ENCODE results near the gene COL2A1. TPM values are rescaled to one million over a fixed set of nuclear protein-coding genes. Genes with fewer than 3 reads are reported as not detected.

COL2A1 gene
- total RNA-seq, 1 donor from 2014 or later, result not detected

- intact Hi-C loops (cut with micrococcal nuclease), result loop anchor here (1.0 kb wide), 4 partner anchors 14 to 234 kb away; partner anchors contain the start of genes TMEM106C and VDR
These were observed 54.6 kb downstream of the COL2A1 start for GRCh38 chr12:47949441-47950341.

- intact Hi-C loops (cut with micrococcal nuclease), result no loop called here
These were observed 56.9 kb downstream of the COL2A1 start for GRCh38 chr12:47947341-47947740.

GRCh38 chr12:47946413-47947323 lies 57.6 kb downstream of the COL2A1 start:
- intact Hi-C loops (cut with micrococcal nuclease), result no loop called here

GRCh38 chr12:47945341-47945728 lies 58.9 kb downstream of the COL2A1 start:
- intact Hi-C loops (cut with micrococcal nuclease), result no loop called here

- intact Hi-C loops (cut with micrococcal nuclease), result no loop called here
These were observed 59.5 kb downstream of the COL2A1 start for GRCh38 chr12:47944685-47945340.

- intact Hi-C loops (cut with micrococcal nuclease), result no loop called here
These were observed 60.5 kb downstream of the COL2A1 start for GRCh38 chr12:47943623-47944340.

- intact Hi-C loops (cut with micrococcal nuclease), result loop anchor here (1.0 kb wide), 2 partner anchors 223 to 247 kb away; no protein-coding TSS in a partner anchor
These were observed 61.6 kb downstream of the COL2A1 start for GRCh38 chr12:47942614-47943225.

- intact Hi-C loops (cut with micrococcal nuclease), result loop anchor here (1.0 kb wide), 2 partner anchors 223 to 247 kb away; no protein-coding TSS in a partner anchor
These were observed 62.2 kb downstream of the COL2A1 start for GRCh38 chr12:47941871-47942613.

GRCh38 chr12:47941475-47941780 lies 62.8 kb downstream of the COL2A1 start:
- intact Hi-C loops (cut with micrococcal nuclease), result no loop called here

- intact Hi-C loops (cut with micrococcal nuclease), result no loop called here
These were observed 63.4 kb downstream of the COL2A1 start for GRCh38 chr12:47940773-47941474.

- intact Hi-C loops (cut with micrococcal nuclease), result no loop called here
These were observed 65.2 kb downstream of the COL2A1 start for GRCh38 chr12:47939009-47939601.

GRCh38 chr12:47938594-47938993 lies 65.7 kb downstream of the COL2A1 start:
- intact Hi-C loops (cut with micrococcal nuclease), result no loop called here

GRCh38 chr12:47938093-47938492 lies 66.2 kb downstream of the COL2A1 start:
- intact Hi-C loops (cut with micrococcal nuclease), result no loop called here

GRCh38 chr12:47935184-47935583 lies 69.1 kb downstream of the COL2A1 start:
- intact Hi-C loops (cut with micrococcal nuclease), result no loop called here

- intact Hi-C loops (cut with micrococcal nuclease), result no loop called here
These were observed 73.1 kb downstream of the COL2A1 start for GRCh38 chr12:47931187-47931586.

GRCh38 chr12:47930634-47931033 lies 73.6 kb downstream of the COL2A1 start:
- intact Hi-C loops (cut with micrococcal nuclease), result no loop called here

GRCh38 chr12:47927346-47927745 lies 76.9 kb downstream of the COL2A1 start:
- intact Hi-C loops (cut with micrococcal nuclease), result no loop called here
